HS-27A (cell line): ENCODE measurements around the gene ARHGAP36.

Experiments
- DNase-seq: peaks from one replicate; pipeline ENCODE4 v3.0.0-alpha.2; 2012; ENCODE audit warnings: low read depth, missing footprints

Gene ARHGAP36, protein sequence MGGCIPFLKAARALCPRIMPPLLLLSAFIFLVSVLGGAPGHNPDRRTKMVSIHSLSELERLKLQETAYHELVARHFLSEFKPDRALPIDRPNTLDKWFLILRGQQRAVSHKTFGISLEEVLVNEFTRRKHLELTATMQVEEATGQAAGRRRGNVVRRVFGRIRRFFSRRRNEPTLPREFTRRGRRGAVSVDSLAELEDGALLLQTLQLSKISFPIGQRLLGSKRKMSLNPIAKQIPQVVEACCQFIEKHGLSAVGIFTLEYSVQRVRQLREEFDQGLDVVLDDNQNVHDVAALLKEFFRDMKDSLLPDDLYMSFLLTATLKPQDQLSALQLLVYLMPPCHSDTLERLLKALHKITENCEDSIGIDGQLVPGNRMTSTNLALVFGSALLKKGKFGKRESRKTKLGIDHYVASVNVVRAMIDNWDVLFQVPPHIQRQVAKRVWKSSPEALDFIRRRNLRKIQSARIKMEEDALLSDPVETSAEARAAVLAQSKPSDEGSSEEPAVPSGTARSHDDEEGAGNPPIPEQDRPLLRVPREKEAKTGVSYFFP

DNA sequence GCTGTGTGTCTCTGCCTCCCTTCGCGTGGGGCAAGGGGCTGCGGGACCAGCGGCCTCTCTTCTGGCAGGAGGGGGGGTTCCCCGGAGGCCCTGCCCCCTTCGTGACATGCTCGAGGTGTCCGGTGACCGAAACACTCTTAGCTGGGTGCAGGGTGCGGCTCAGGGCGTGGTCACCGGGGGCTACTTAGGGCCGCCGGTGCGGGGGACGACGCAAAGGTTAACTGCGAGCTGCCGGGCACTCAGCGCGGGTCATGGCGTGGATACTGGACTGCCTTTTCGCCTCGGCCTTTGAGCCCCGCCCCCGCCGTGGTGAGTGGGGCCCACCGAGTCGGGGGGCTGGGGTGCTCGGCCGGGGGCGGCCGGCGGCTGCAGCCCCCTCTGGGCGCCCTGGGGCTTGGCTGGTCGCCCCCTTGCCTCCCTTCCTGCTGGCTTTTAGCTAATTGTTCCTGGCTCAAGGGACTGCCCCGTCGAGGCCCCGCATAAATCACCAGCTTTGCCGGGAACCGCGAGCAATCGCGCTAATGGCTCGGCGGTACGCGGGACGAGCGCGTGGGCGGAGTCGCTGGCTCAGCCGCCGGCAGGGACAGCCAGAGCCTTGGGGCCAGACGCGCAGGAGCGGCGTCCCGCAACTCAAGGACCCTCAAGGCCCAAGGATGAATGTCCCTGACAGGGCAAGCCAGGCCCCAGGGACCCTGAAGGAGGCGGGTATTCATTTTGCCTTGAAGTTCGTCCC is at the start of gene ARHGAP36:
ARHGAP36 (plus strand) TSS at position 211 of the 733 bp plus-strand sequence. CDS start 23,320 bp downstream, outside the sequence.
- no peak for DNase-seq

- no peak for DNase-seq
Measured at GRCh38 chrX:131010186-131010585, 48.0 kb upstream of the ARHGAP36 start.

- DNase-seq: no peak
Measured at GRCh38 chrX:131025336-131025735, 32.8 kb upstream of the ARHGAP36 start.

- DNase-seq: no peak
Measured at GRCh38 chrX:131032354-131033230, 25.6 kb upstream of the ARHGAP36 start.

- no peak for DNase-seq
Measured at GRCh38 chrX:131034063-131034462, 24.1 kb upstream of the ARHGAP36 start.

- DNase-seq: no peak
Measured at GRCh38 chrX:131040781-131041180, 17.4 kb upstream of the ARHGAP36 start.

- no peak for DNase-seq
Measured at GRCh38 chrX:131041667-131042066, 16.5 kb upstream of the ARHGAP36 start.

- DNase-seq: no peak
Measured at GRCh38 chrX:131045726-131046125, 12.4 kb upstream of the ARHGAP36 start.

DNA sequence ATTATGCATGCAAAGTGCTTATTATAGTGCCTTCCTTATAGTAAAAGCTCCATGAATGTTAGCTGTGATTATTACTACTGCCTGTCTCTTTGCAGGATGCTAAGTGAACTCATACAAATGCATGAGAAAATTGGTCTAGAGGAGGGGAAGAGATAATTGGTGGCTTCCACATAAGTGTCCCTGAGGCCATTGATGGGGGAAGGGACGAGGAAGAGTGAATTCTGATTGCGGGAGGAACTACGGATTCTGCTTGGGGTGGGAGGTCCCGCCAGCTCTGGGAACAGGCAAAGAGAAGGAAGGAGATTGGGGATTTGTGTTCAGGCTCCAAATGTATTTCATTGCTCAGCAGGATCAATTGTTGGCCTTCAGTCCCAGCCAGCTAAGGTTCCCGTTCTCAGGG is 11.6 kb upstream of the ARHGAP36 start:
- no peak for DNase-seq

- DNase-seq: no peak
Measured at GRCh38 chrX:131047180-131047579, 11.0 kb upstream of the ARHGAP36 start.

DNA sequence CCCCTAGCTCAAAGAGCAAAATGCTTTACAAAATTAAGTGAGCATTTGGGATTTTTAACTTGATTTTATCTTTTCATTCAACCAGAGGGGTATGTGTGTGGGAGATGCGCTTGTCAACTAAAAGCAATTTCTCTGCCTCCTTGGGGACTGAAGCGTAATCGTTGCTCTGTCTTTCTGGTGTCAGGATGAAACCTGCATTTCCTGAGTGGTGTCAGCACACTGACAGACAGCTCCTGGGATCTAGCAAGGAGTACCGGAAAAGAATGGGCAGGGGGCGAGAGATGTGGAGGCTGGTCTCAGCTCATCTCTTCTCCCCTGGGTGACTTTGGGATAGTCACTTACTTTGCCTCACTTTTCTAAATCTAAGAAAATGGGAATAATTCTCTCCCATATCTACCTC is 5.1 kb upstream of the ARHGAP36 start:
- DNase-seq: no peak

GRCh38 chrX:131054906-131055305 is 3.2 kb upstream of the ARHGAP36 start:
- no peak for DNase-seq

GRCh38 chrX:131057706-131058105 is 440 bp upstream of the ARHGAP36 start:
- no peak for DNase-seq

DNA sequence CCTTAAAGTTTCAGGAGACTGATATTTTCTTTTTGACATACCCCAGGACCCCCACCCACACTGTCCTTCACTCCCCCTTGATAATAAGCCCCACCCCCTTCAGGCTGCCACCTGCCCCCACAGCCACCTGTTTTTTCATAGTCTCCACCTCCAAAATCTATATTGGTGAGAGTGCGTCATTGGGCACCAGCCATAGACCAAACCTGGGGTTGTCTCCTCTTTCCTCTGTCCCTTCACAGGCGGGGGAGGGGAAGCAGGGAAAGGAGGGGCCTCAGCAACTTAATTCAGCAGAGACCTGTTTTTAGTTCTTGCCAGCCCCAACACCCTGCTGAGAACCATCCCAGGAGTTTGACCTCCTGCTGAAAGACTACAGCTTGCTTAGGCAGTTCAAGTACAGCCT is 1.1 kb downstream of the ARHGAP36 start:
- no peak for DNase-seq

DNA sequence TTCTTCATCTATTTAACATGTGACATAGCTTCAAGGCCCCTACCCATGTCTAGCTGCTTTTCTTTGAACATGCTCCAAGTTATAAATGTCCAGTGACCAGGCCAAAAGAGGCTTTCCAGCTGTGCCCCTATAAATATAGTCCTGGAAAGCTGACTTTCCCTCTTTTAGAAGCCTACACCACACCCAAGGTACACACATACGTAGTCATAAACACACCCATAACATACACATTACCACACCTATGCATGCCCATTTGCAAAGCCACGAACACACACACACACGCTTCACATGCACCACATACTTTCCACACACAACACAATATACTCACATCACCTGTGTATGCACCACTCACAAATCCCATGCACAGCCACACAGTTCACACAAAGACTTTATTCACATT is 2.0 kb downstream of the ARHGAP36 start:
- no peak for DNase-seq

DNA sequence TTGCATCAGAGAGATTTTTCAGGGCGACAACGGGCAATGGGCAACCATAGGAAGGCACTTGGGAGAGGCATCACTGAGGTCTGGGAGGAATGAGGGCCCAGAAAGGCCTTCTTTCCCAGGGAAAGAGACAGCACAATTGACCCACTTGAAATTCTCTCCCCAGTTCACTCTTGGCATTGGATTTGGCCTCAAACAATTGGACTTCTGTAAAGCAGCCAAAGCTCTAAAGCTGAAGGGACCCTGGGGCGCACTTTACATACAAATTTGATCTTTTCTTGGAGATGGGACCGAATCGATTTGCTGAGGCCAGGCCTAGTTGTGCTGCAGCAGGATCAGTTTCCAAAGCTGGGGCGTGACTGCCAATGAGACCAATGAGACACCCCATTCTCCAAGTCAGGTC is 3.2 kb downstream of the ARHGAP36 start:
- no peak for DNase-seq

GRCh38 chrX:131063613-131064012 is 5.5 kb downstream of the ARHGAP36 start:
- DNase-seq: no peak

DNA sequence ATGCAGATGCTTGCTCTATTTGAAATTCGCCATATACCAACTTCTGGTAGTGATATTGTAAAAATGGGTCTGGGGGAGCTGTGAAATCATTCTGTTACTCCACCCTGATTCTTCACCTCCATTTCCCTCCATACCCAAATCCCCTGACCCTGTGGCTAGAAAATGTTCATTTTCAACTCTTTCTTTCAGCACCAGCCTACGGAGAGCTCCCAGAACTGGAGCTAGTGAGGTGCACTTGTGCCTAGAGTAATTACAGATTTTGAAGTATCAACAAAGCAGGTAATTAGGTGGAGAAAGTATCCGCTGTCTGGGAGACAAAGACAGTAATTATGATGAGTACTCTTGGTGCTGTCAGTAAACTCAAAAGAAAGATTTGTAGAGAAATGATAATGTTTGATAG is 8.1 kb downstream of the ARHGAP36 start:
- no peak for DNase-seq

GRCh38 chrX:131067216-131067615 is 9.1 kb downstream of the ARHGAP36 start:
- no peak for DNase-seq

DNA sequence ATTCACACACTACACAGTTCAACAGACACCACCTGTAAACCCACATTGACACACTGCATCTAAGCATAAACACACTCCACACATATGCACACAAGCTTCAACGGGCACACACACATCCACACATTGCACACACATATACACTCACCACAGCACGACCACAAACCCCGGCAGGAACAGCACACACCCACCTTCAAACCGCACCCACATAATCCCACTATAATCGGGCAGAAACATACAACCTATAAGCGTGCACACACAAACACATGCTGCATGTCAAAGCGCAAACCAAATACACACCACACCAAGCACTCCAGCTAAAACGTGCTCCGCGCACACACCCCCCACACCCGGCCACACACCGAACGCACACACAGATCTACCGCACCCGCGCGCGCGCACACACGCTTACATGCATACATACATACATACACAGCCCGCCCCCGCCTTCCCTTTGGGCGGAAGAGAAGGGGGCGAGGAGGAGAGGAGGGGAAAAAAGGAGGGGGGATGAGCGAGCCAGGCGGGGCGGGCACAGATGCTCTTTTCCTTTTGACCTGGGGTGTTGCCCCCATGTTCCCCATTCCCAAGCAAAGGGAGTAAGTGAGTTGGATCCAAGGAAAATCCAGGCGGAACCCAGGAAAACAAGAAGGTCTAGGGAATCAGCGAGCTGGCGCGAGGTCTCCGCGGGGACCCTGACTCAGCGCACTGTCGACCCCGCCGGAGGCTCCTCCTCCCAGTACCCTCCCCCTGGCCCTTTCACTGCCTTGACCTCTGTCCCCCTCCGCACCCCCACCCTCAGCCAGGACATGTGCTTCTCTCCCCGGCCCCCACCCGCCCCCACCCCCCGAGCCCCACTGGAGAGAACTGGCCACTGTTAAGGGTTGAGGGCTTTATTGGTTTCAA is 9.9 kb downstream of the ARHGAP36 start:
- no peak for DNase-seq
